Mesenchymal stem cell (in vitro differentiated cells and primary cell): ENCODE results near the gene EMX2.

Source experiments
- DNase-seq: peaks from one replicate; pipeline ENCODE4 v3.0.0-alpha.2; 2013
- H2AFZ ChIP-seq: one replicate; pipeline ENCODE4 v1.6.1; 2013; ENCODE audit warnings: low read depth, mild to moderate bottlenecking, control low read depth, inconsistent platforms, low read length, moderate library complexity
- H2AK5ac ChIP-seq: 2 replicates; pipeline ENCODE4 v1.6.1; 2013; ENCODE audit warnings: low read length, moderate library complexity, mild to moderate bottlenecking, inconsistent platforms; ENCODE audit not compliant: severe bottlenecking
- H2BK120ac ChIP-seq: one replicate; pipeline ENCODE4 v1.6.1; 2013; ENCODE audit warnings: low read depth, mild to moderate bottlenecking, inconsistent platforms, low read length, moderate library complexity
- H2BK12ac ChIP-seq, 2 experiments: one replicate each; pipeline ENCODE4 v1.6.1; 2013; ENCODE audit warnings: inconsistent platforms in 2 of 2, low read length in 2 of 2, mild to moderate bottlenecking in 2 of 2, moderate library complexity in 2 of 2, control low read depth in 1 of 2
- H2BK15ac ChIP-seq: one replicate; pipeline ENCODE4 v1.6.1; 2013; ENCODE audit warnings: mild to moderate bottlenecking, low read depth, inconsistent platforms; ENCODE audit not compliant: poor library complexity, severe bottlenecking
- H2BK5ac ChIP-seq: 2 replicates; pipeline ENCODE4 v1.6.1; 2013; ENCODE audit warnings: low read depth, mild to moderate bottlenecking, low read length, control low read depth, inconsistent platforms; ENCODE audit not compliant: poor library complexity, severe bottlenecking
- H3K14ac ChIP-seq, 2 experiments: one replicate each; pipeline ENCODE4 v1.6.1; 2013; ENCODE audit warnings: inconsistent platforms in 2 of 2, low read length in 2 of 2, control low read depth in 1 of 2, mild to moderate bottlenecking in 1 of 2, moderate library complexity in 1 of 2
- H3K18ac ChIP-seq, 2 experiments: one replicate each; pipeline ENCODE4 v1.6.1; 2013; ENCODE audit warnings: inconsistent platforms in 2 of 2, low read length in 2 of 2, control low read depth in 1 of 2, low read depth in 1 of 2, mild to moderate bottlenecking in 1 of 2
- H3K23ac ChIP-seq, 2 experiments: one replicate each; pipeline ENCODE4 v1.6.1; 2013; ENCODE audit warnings: inconsistent platforms in 2 of 2, low read length in 2 of 2, mild to moderate bottlenecking in 2 of 2, moderate library complexity in 2 of 2, control low read depth in 1 of 2
- H3K27ac ChIP-seq: 2 replicates; pipeline ENCODE4 v1.5.1; 2013; ENCODE audit warnings: mild to moderate bottlenecking, moderate library complexity, low read length, control low read depth, inconsistent platforms; ENCODE audit not compliant: poor library complexity, severe bottlenecking
- H3K27me3 ChIP-seq, 2 experiments: 2 replicates each; pipeline versions ENCODE4 v1.6.1 to v1.7.0; 2013; ENCODE audit warnings: low read length in 2 of 2, mild to moderate bottlenecking in 2 of 2, moderate library complexity in 2 of 2, control low read depth in 1 of 2, inconsistent platforms in 1 of 2; ENCODE audit not compliant: control insufficient read depth in 1 of 2, insufficient read depth in 1 of 2
- H3K36me3 ChIP-seq, 2 experiments: 2 replicates each; pipeline versions ENCODE4 v1.6.1 to v1.7.0; 2013; ENCODE audit warnings: low read length in 2 of 2, control low read depth in 1 of 2, inconsistent platforms in 1 of 2, low read depth in 1 of 2, mild to moderate bottlenecking in 1 of 2; ENCODE audit not compliant: insufficient read depth in 2 of 2, control insufficient read depth in 1 of 2
- H3K4ac ChIP-seq, 2 experiments: one replicate each; pipeline ENCODE4 v1.6.1; 2013; ENCODE audit warnings: inconsistent platforms in 2 of 2, low read length in 2 of 2, mild to moderate bottlenecking in 2 of 2, moderate library complexity in 2 of 2, control low read depth in 1 of 2, low read depth in 1 of 2
- H3K4me1 ChIP-seq: 2 replicates; pipeline ENCODE4 v1.6.1; 2013; ENCODE audit warnings: low read depth, low read length, control low read depth; ENCODE audit not compliant: control insufficient read depth, insufficient read depth
- H3K4me2 ChIP-seq: 2 replicates; pipeline ENCODE4 v1.6.1; 2013; ENCODE audit warnings: low read length, mild to moderate bottlenecking, inconsistent platforms; ENCODE audit not compliant: poor library complexity, severe bottlenecking
- H3K4me3 ChIP-seq, 2 experiments: 2 replicates each; pipeline versions ENCODE4 v1.5.1 to v1.7.0; 2013; ENCODE audit warnings: low read length in 2 of 2, mild to moderate bottlenecking in 2 of 2, control low read depth in 1 of 2, low read depth in 1 of 2; ENCODE audit not compliant: insufficient read depth in 1 of 2
- H3K79me1 ChIP-seq: replicated peaks from 2 replicates; pipeline ENCODE4 v1.6.1; 2013; ENCODE audit warnings: mild to moderate bottlenecking, control low read depth, low read length, inconsistent platforms; ENCODE audit not compliant: poor library complexity, severe bottlenecking
- H3K9ac ChIP-seq: 2 replicates; pipeline ENCODE4 v1.7.0; 2013; ENCODE audit warnings: mild to moderate bottlenecking, low read length, moderate library complexity
- H3K9me3 ChIP-seq: 2 replicates; pipeline ENCODE4 v1.7.0; 2013; ENCODE audit warnings: mild to moderate bottlenecking, low read length; ENCODE audit not compliant: control insufficient read depth
- H4K8ac ChIP-seq: one replicate; pipeline ENCODE4 v1.6.1; 2013; ENCODE audit warnings: inconsistent platforms, mild to moderate bottlenecking, low read length, moderate library complexity
- H4K91ac ChIP-seq: one replicate; pipeline ENCODE4 v1.6.1; 2013; ENCODE audit warnings: mild to moderate bottlenecking, low read length, inconsistent platforms
- WGBS: methylation state at CpG from one replicate; pipeline ENCODE4 v1.1.7; 2013; ENCODE audit warnings: mixed read lengths; 5-methylcytosine and 5-hydroxymethylcytosine counted together

EMX2 gene

GRCh38 chr10:117553142-117553814 lies 10.7 kb downstream of the EMX2 start:
- no peak overlapping the region for H3K27ac ChIP-seq
- no peak overlapping the region for H2BK5ac ChIP-seq
- no peak overlapping the region for H3K4me2 ChIP-seq
- DNase-seq: no peak
- H3K27me3 ChIP-seq: peaks cover 0 to 85% of the 10 kb centered on the region in 2 experiments
- peak overlapping the region; percentile 75 for H3K9ac ChIP-seq
- H3K4ac ChIP-seq: no peak overlapping the region
- H3K14ac ChIP-seq: no peak overlapping the region
- no peaks in the 10 kb centered on the region for H3K79me1 ChIP-seq
- peaks cover 4% of the 10 kb centered on the region for H3K4me1 ChIP-seq
- no peak overlapping the region for H2AFZ ChIP-seq
- H3K9me3 ChIP-seq: no peaks in the 10 kb centered on the region
- WGBS: 5% methylated on average over 61 of the region's 65 CpGs
- peaks cover 0 to 32% of the 10 kb centered on the region in 2 experiments for H3K36me3 ChIP-seq
- H2BK15ac ChIP-seq: no peak overlapping the region
- no peak overlapping the region for H3K18ac ChIP-seq
- H4K8ac ChIP-seq: no peak overlapping the region
- no peak overlapping the region for H2AK5ac ChIP-seq
- H4K91ac ChIP-seq: no peak overlapping the region
- no peak overlapping the region for H2BK12ac ChIP-seq
- H3K23ac ChIP-seq: no peak overlapping the region
- peak overlapping the region in 1 of 2 experiments; percentile 68 for H3K4me3 ChIP-seq
- no peak overlapping the region for H2BK120ac ChIP-seq

- Histone ChIP-seq H3K18ac (no peak overlapping the region), H3K4me1 (peaks cover 4% of the 10 kb centered on the region), H3K9ac (peak overlapping the region; percentile 75), H3K4ac (no peak overlapping the region), H3K36me3 (peaks cover 0 to 26% of the 10 kb centered on the region in 2 experiments), H2BK5ac (no peak overlapping the region), H3K14ac (no peak overlapping the region), H3K4me3 (peak overlapping the region in 1 of 2 experiments; percentile 68), H2BK120ac (no peak overlapping the region), H4K91ac (no peak overlapping the region), H3K4me2 (no peak overlapping the region), H4K8ac (no peak overlapping the region), H2AK5ac (no peak overlapping the region), H3K27ac (no peak overlapping the region), H3K9me3 (no peaks in the 10 kb centered on the region), H2AFZ (no peak overlapping the region), H3K27me3 (peaks cover 0 to 82% of the 10 kb centered on the region in 2 experiments), H2BK12ac (no peak overlapping the region), H3K79me1 (no peaks in the 10 kb centered on the region), H2BK15ac (no peak overlapping the region), H3K23ac (no peak overlapping the region)
- 6% methylated on average over 13 of the region's 19 CpGs for WGBS
- no peak for DNase-seq
These were observed 11.2 kb downstream of the EMX2 start for GRCh38 chr10:117553815-117554172.

- no peak overlapping the region for H2BK5ac ChIP-seq
- H2BK120ac ChIP-seq: no peak overlapping the region
- WGBS: 54% methylated on average over 12 of the region's 14 CpGs
- no peak overlapping the region for H2BK15ac ChIP-seq
- H2AK5ac ChIP-seq: no peak overlapping the region
- H3K9me3 ChIP-seq: no peaks in the 10 kb centered on the region
- peaks cover 0 to 78% of the 10 kb centered on the region in 2 experiments for H3K27me3 ChIP-seq
- peaks cover 4% of the 10 kb centered on the region for H3K4me1 ChIP-seq
- H2AFZ ChIP-seq: no peak overlapping the region
- no peak overlapping the region for H4K8ac ChIP-seq
- H3K23ac ChIP-seq: no peak overlapping the region
- DNase-seq: no peak
- H3K18ac ChIP-seq: no peak overlapping the region
- no peak overlapping the region for H3K27ac ChIP-seq
- H4K91ac ChIP-seq: no peak overlapping the region
- H2BK12ac ChIP-seq: no peak overlapping the region
- no peak overlapping the region for H3K14ac ChIP-seq
- H3K4ac ChIP-seq: no peak overlapping the region
- no peak overlapping the region for H3K4me3 ChIP-seq
- no peak overlapping the region for H3K9ac ChIP-seq
- H3K4me2 ChIP-seq: no peak overlapping the region
- peaks cover 0 to 23% of the 10 kb centered on the region in 2 experiments for H3K36me3 ChIP-seq
- no peaks in the 10 kb centered on the region for H3K79me1 ChIP-seq
These were observed 11.8 kb downstream of the EMX2 start for GRCh38 chr10:117554241-117554814.

GRCh38 chr10:117555017-117555416 lies 12.5 kb downstream of the EMX2 start:
- Histone ChIP-seq H2BK120ac (no peak overlapping the region), H3K9ac (no peak overlapping the region)
- WGBS: 76% methylated on average over 12 of the region's 12 CpGs

More at GRCh38 chr10:117555017-117555416, 12.5 kb downstream of the EMX2 start:
- Histone ChIP-seq H3K27me3 (peaks cover 0 to 71% of the 10 kb centered on the region in 2 experiments), H2BK15ac (no peak overlapping the region), H2AK5ac (no peak overlapping the region), H2BK5ac (no peak overlapping the region), H4K8ac (no peak overlapping the region), H3K4ac (no peak overlapping the region), H3K18ac (no peak overlapping the region), H3K27ac (no peak overlapping the region), H2AFZ (no peak overlapping the region), H3K14ac (no peak overlapping the region), H3K4me2 (no peak overlapping the region), H3K4me3 (no peak overlapping the region), H3K4me1 (peaks cover 4% of the 10 kb centered on the region), H3K9me3 (no peaks in the 10 kb centered on the region), H3K79me1 (no peaks in the 10 kb centered on the region), H3K36me3 (peaks cover 0 to 18% of the 10 kb centered on the region in 2 experiments), H4K91ac (no peak overlapping the region), H3K23ac (no peak overlapping the region), H2BK12ac (no peak overlapping the region)
- DNase-seq: no peak
